HUES48 (cell line): ENCODE data around the gene C14orf93.
"Not testable (repeated sequence)": the region's sequence is repeated elsewhere in the genome, so short reads cannot be mapped to it uniquely, and the experiment has no call there.

Experiments used
- H3K27ac ChIP-seq: one replicate; pipeline ENCODE4 v1.7.0; 2013; ENCODE audit warnings: low read depth, low read length, inconsistent platforms
- H3K27me3 ChIP-seq: 2 replicates; pipeline ENCODE4 v1.6.1; 2013; ENCODE audit warnings: mild to moderate bottlenecking, low read length; ENCODE audit not compliant: control insufficient read depth, insufficient read depth
- H3K36me3 ChIP-seq: 2 replicates; pipeline ENCODE4 v1.6.1; 2013; ENCODE audit warnings: low read length; ENCODE audit not compliant: control insufficient read depth, insufficient read depth
- H3K4me1 ChIP-seq: 2 replicates; pipeline ENCODE4 v1.6.1; 2013; ENCODE audit warnings: mild to moderate bottlenecking, low read length; ENCODE audit not compliant: control insufficient read depth, insufficient read depth
- H3K4me3 ChIP-seq: 2 replicates; pipeline ENCODE4 v1.5.1; 2013; ENCODE audit warnings: mild to moderate bottlenecking, low read depth, low read length
- H3K9ac ChIP-seq: 2 replicates; pipeline ENCODE4 v1.6.1; 2013; ENCODE audit warnings: mild to moderate bottlenecking, low read depth, low read length, moderate library complexity
- H3K9me3 ChIP-seq: 2 replicates; pipeline ENCODE4 v1.6.1; 2013; ENCODE audit warnings: low read length; ENCODE audit not compliant: control insufficient read depth, insufficient read depth

Gene C14orf93

DNA sequence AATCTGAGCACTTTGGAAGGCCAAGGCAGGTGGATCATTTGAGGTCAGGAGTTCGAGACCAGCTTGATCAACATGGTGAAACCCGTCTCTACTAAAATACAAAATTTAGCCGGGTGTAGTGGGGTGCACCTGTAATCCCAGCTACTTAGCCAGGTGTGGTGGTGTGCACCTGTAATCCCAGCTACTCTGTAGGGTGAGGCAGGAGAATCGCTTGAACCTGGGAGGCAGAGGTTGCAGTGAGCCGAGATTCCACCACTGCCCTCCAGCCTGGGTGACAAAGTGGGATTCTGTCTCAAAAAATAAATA, 3.8 kb upstream of the C14orf93 start:
- H3K9me3 ChIP-seq, H3K4me1 ChIP-seq, H3K9ac ChIP-seq, H3K4me3 ChIP-seq, H3K27me3 ChIP-seq, H3K36me3 ChIP-seq, H3K27ac ChIP-seq: not testable (repeated sequence)

GRCh38 chr14:23013054-23013748, 3.3 kb upstream of the C14orf93 start:
- Histone ChIP-seq H3K36me3 (no peaks in the 10 kb centered on the region), H3K9me3 (no peaks in the 10 kb centered on the region), H3K4me3 (no peak overlapping the region), H3K4me1 (peaks cover 3% of the 10 kb centered on the region; the same call in 1 of the 2 replicates), H3K9ac (no peak overlapping the region), H3K27ac (no peak overlapping the region), H3K27me3 (no peaks in the 10 kb centered on the region)

GRCh38 chr14:23009483-23009938, 432 bp downstream of the C14orf93 start:
- H3K4me3 ChIP-seq: peak overlapping the region; percentile 50
- no peak overlapping the region for H3K9ac ChIP-seq
- H3K9me3 ChIP-seq: no peaks in the 10 kb centered on the region
- H3K27ac ChIP-seq: no peak overlapping the region
- peaks cover 16% of the 10 kb centered on the region for H3K4me1 ChIP-seq
- no peaks in the 10 kb centered on the region for H3K27me3 ChIP-seq
- H3K36me3 ChIP-seq: no peaks in the 10 kb centered on the region

- Histone ChIP-seq H3K4me3 (no peak overlapping the region), H3K36me3 (no peaks in the 10 kb centered on the region), H3K4me1 (peaks cover 16% of the 10 kb centered on the region), H3K9me3 (no peaks in the 10 kb centered on the region), H3K27ac (no peak overlapping the region), H3K9ac (no peak overlapping the region), H3K27me3 (no peaks in the 10 kb centered on the region)
These were observed 1.1 kb downstream of the C14orf93 start for GRCh38 chr14:23008831-23009230.

GRCh38 chr14:23006544-23007419, 3.2 kb downstream of the C14orf93 start:
- no peaks in the 10 kb centered on the region for H3K27me3 ChIP-seq
- H3K4me3 ChIP-seq: peak overlapping the region; percentile 78
- H3K4me1 ChIP-seq: peaks cover 16% of the 10 kb centered on the region
- no peaks in the 10 kb centered on the region for H3K9me3 ChIP-seq
- peak overlapping the region; percentile 96 for H3K27ac ChIP-seq
- no peaks in the 10 kb centered on the region for H3K36me3 ChIP-seq
- H3K9ac ChIP-seq: peak overlapping the region; percentile 89

DNA sequence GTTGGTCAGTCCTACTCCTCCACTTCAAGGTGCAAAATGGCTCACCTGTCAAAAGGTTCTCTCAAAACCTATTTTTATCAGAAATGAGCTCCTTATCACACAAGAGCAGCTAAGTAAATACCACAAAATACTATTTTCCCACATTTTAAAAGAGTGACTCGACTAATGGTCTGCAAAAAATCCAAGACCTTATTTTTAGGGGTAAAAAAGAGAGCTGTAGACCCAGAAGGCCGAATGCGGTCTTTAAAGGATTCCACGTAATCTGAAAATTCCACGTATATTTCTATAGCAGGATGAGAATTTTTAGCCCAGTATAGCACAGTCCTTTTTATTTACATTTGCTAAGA, 3.8 kb downstream of the C14orf93 start:
- Histone ChIP-seq H3K4me1 (peaks cover 16% of the 10 kb centered on the region), H3K9ac (peak overlapping the region; percentile 89), H3K27me3 (no peaks in the 10 kb centered on the region), H3K36me3 (no peaks in the 10 kb centered on the region), H3K27ac (peak overlapping the region; percentile 96), H3K4me3 (peak overlapping the region; percentile 78), H3K9me3 (no peaks in the 10 kb centered on the region)

GRCh38 chr14:23005451-23006187, 4.3 kb downstream of the C14orf93 start:
- H3K4me1 ChIP-seq: peaks cover 16% of the 10 kb centered on the region
- no peak overlapping the region for H3K9ac ChIP-seq
- H3K4me3 ChIP-seq: peak overlapping the region; percentile 78
- H3K36me3 ChIP-seq: no peaks in the 10 kb centered on the region
- no peak overlapping the region for H3K27ac ChIP-seq
- H3K27me3 ChIP-seq: no peaks in the 10 kb centered on the region
- no peaks in the 10 kb centered on the region for H3K9me3 ChIP-seq

DNA sequence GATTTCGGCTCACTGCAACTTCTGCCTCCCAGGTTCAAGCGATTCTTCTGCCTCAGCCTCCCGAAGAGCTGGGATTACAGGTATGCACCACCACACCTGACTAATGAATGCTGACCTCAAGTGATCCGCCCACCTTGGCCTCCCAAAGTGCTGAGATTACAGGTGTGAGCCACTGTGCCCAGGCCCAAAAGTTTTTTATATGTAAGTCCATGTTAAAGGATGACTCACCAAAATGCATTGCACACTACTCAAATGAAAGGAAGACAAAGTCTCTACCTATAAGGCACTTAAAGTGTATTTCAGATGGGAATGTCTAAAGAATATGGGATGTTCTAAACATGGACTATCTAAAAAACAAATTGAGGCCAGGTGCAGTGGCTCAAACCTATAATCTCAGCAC, 5.7 kb downstream of the C14orf93 start:
- H3K9me3 ChIP-seq, H3K27ac ChIP-seq, H3K36me3 ChIP-seq, H3K9ac ChIP-seq, H3K4me3 ChIP-seq, H3K27me3 ChIP-seq: not testable (repeated sequence)
- H3K4me1 ChIP-seq: peaks cover 13% of the 10 kb centered on the region

DNA sequence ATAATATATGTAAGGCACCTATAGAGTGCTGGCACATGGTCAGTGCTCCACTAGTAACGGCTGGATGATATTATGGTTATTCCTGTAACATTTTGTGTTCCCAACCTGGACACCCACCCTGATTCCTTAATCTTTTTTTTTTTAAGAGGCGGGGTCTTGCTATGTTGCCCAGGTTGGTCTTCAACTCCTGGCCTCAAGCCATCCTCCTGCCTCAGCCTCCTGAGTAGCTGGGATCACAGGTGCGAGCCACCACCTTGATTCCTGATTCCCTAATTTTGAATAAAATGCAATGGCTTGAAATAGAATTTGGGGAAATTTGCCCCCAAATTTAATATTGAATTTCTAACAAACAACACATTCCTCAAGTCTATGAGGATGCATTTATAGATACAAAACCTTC, 7.4 kb downstream of the C14orf93 start:
- H3K9me3 ChIP-seq: no peaks in the 10 kb centered on the region
- H3K4me1 ChIP-seq: peaks cover 12% of the 10 kb centered on the region
- H3K36me3 ChIP-seq: no peaks in the 10 kb centered on the region
- H3K9ac ChIP-seq: no peak overlapping the region
- H3K27ac ChIP-seq: no peak overlapping the region
- no peaks in the 10 kb centered on the region for H3K27me3 ChIP-seq
- no peak overlapping the region for H3K4me3 ChIP-seq

GRCh38 chr14:23000860-23001259, 9.1 kb downstream of the C14orf93 start:
- H3K9ac ChIP-seq: no peak overlapping the region
- H3K9me3 ChIP-seq: no peaks in the 10 kb centered on the region

More at GRCh38 chr14:23000860-23001259, 9.1 kb downstream of the C14orf93 start:
- no peaks in the 10 kb centered on the region for H3K27me3 ChIP-seq
- 0 out of 2 replicates have a peak, but pooled peaks cover 2% of the 10 kb centered on the region for H3K4me1 ChIP-seq
- H3K4me3 ChIP-seq: no peak overlapping the region
- H3K27ac ChIP-seq: no peak overlapping the region
- no peaks in the 10 kb centered on the region for H3K36me3 ChIP-seq
